SK-N-SH (cell line): Measurements from ENCODE around the gene TMEM255B. TPM values are rescaled to one million over a fixed set of nuclear protein-coding genes. Genes with fewer than 3 reads are reported as not detected.

Experiments
- CTCF ChIA-PET: fragments of 300-600, 350-600 bp; formaldehyde crosslinking; extraction: SDS; loops from one replicate; lab custom pipeline; 2021; lab: Yijun Ruan, JAX
- POLR2A ChIA-PET: fragments of 350-600 bp; sonication (Branson Sonifier 250); formaldehyde crosslinking; extraction: SDS; loops from one replicate; lab custom pipeline; 2020; ENCODE audit warnings: antibody characterized with exemption, inconsistent platforms; lab: Yijun Ruan, JAX
- DNase-seq: peaks from one replicate; pipeline ENCODE4 v3.0.0; 2012
- H2AFZ ChIP-seq: fragments of 200-600 bp; sonication (generic); 2 replicates; pipeline ENCODE4 v1.8.1; 2016; ENCODE audit warnings: antibody characterized with exemption, mild to moderate bottlenecking, low read depth
- H3F3A ChIP-seq: fragments of 200-600 bp; sonication (generic); replicated peaks from 2 replicates; pipeline ENCODE3; 2016; ENCODE audit warnings: antibody characterized with exemption, mild to moderate bottlenecking; ENCODE audit not compliant: insufficient read depth
- H3K27ac ChIP-seq, 2 experiments: fragments of 200-500 bp in 1 of 2; fragments of 200-600 bp in 1 of 2; sonication (Bioruptor generic) in 1 of 2; sonication (generic), shearing (Covaris generic) in 1 of 2; 2 replicates each; pipeline versions ENCODE4 v1.5.1 to v1.6.1; 2014 to 2016; ENCODE audit warnings: low read depth in 2 of 2, inconsistent platforms in 1 of 2, low read length in 1 of 2, mild to moderate bottlenecking in 1 of 2, mixed read lengths in 1 of 2
- H3K27me3 ChIP-seq: fragments of 200-600 bp; sonication (generic), shearing (Covaris generic); 2 replicates; pipeline ENCODE4 v1.6.1; 2016; ENCODE audit warnings: mixed run types; ENCODE audit not compliant: insufficient read depth
- H3K36me3 ChIP-seq, 2 experiments: fragments of 200-500 bp in 1 of 2; fragments of 200-600 bp in 1 of 2; sonication (Bioruptor generic) in 1 of 2; sonication (generic) in 1 of 2; replicated peaks in 1 of 2; 2 replicates each; pipeline versions ENCODE3 to v1.5.1; 2014 to 2016; ENCODE audit warnings: low read length in 1 of 2, mild to moderate bottlenecking in 1 of 2; ENCODE audit not compliant: insufficient read depth in 2 of 2, control insufficient read depth in 1 of 2
- H3K4me1 ChIP-seq, 2 experiments: fragments of 200-500 bp in 1 of 2; fragments of 200-600 bp in 1 of 2; sonication (Bioruptor generic) in 1 of 2; sonication (generic), shearing (Covaris generic) in 1 of 2; 2 replicates each; pipeline versions ENCODE4 v1.5.1 to v1.6.1; 2014 to 2016; ENCODE audit warnings: low read depth in 1 of 2, low read length in 1 of 2, mixed run types in 1 of 2; ENCODE audit not compliant: insufficient read depth in 2 of 2, control insufficient read depth in 1 of 2
- H3K4me2 ChIP-seq: fragments of 200-600 bp; sonication (generic), shearing (Covaris generic); 2 replicates; pipeline ENCODE4 v1.6.1; 2017; ENCODE audit warnings: mixed run types
- H3K4me3 ChIP-seq, 2 experiments: fragments of 200-500 bp in 1 of 2; fragments of 200-600 bp in 1 of 2; sonication (Bioruptor generic) in 1 of 2; sonication (generic), shearing (Covaris generic) in 1 of 2; 2 replicates each; pipeline versions ENCODE4 v1.5.1 to v1.8.1; 2014 to 2016; ENCODE audit warnings: low read depth in 2 of 2, inconsistent platforms in 1 of 2, low read length in 1 of 2, mild to moderate bottlenecking in 1 of 2, mixed read lengths in 1 of 2, moderate library complexity in 1 of 2
- H3K79me2 ChIP-seq: fragments of 200-600 bp; sonication (generic); 2 replicates; pipeline ENCODE4 v1.8.1; 2017; ENCODE audit warnings: mild to moderate bottlenecking; ENCODE audit not compliant: insufficient read depth
- H3K9ac ChIP-seq: fragments of 200-600 bp; sonication (generic); 2 replicates; pipeline ENCODE4 v1.6.1; 2017; ENCODE audit warnings: mixed run types
- H3K9me2 ChIP-seq: fragments of 200-600 bp; sonication (generic); 2 replicates; pipeline ENCODE4 v1.6.1; 2017; ENCODE audit warnings: mixed run types
- H3K9me3 ChIP-seq: fragments of 200-600 bp; sonication (generic); 2 replicates; pipeline ENCODE4 v1.6.1; 2017; ENCODE audit warnings: mixed run types, mild to moderate bottlenecking, moderate library complexity
- H4K20me1 ChIP-seq: fragments of 200-600 bp; sonication (generic); 2 replicates; pipeline ENCODE4 v1.6.1; 2017; ENCODE audit warnings: mild to moderate bottlenecking, mixed run types; ENCODE audit not compliant: insufficient read depth
- CHD2 ChIP-seq: fragments of 150-350 bp; IDR thresholded peaks from 2 replicates; pipeline ENCODE4 v1.6.1; 2018; ENCODE audit warnings: low read length; ENCODE audit not compliant: partially characterized antibody
- EP300 ChIP-seq, 2 experiments: IDR thresholded peaks; 2 replicates each; pipeline versions ENCODE4 v1.4.0 to v1.6.1; 2012; ENCODE audit warnings: borderline replicate concordance in 1 of 2, low read depth in 1 of 2, low read length in 1 of 2
- FOSL2 ChIP-seq: IDR thresholded peaks from 2 replicates; pipeline ENCODE4 v1.4.0; 2012; ENCODE audit warnings: low read depth, mild to moderate bottlenecking, moderate library complexity, borderline replicate concordance
- FOXM1 ChIP-seq: IDR thresholded peaks from 2 replicates; pipeline ENCODE4 v1.4.0; 2012; ENCODE audit warnings: low read depth, mild to moderate bottlenecking
- GABPA ChIP-seq: IDR thresholded peaks from 2 replicates; pipeline ENCODE4 v1.4.0; 2012; ENCODE audit warnings: low read depth, mild to moderate bottlenecking
- IRF3 ChIP-seq: fragments of 150-350 bp; IDR thresholded peaks from 2 replicates; pipeline ENCODE4 v1.6.1; 2016; ENCODE audit warnings: mild to moderate bottlenecking, low read depth, low read length
- NFIC ChIP-seq: IDR thresholded peaks from 2 replicates; pipeline ENCODE4 v1.4.0; 2012; ENCODE audit warnings: borderline replicate concordance
- NRF1 ChIP-seq: IDR thresholded peaks from 2 replicates; pipeline ENCODE4 v1.6.1; 2012; ENCODE audit warnings: low read depth, mild to moderate bottlenecking, low read length
- PBX3 ChIP-seq: IDR thresholded peaks from 2 replicates; pipeline ENCODE4; 2012
- RXRA ChIP-seq: IDR thresholded peaks from 2 replicates; pipeline ENCODE4 v1.4.0; 2012; ENCODE audit warnings: low read depth, mild to moderate bottlenecking, borderline replicate concordance
- SIN3A ChIP-seq: IDR thresholded peaks from 2 replicates; pipeline ENCODE4 v1.6.1; 2012; ENCODE audit warnings: low read depth, mild to moderate bottlenecking, low read length, moderate library complexity, borderline replicate concordance
- SMC3 ChIP-seq: IDR thresholded peaks from 2 replicates; pipeline ENCODE4 v1.6.1; 2012; ENCODE audit warnings: low read depth, low read length, improper control_type of control experiment
- TAF1 ChIP-seq: IDR thresholded peaks from 2 replicates; pipeline ENCODE4 v1.6.1; 2012; ENCODE audit warnings: low read depth, mild to moderate bottlenecking, low read length, moderate library complexity, borderline replicate concordance
- TCF12 ChIP-seq: IDR thresholded peaks from 2 replicates; pipeline ENCODE4 v1.4.0; 2012
- TEAD4 ChIP-seq: IDR thresholded peaks from 2 replicates; pipeline ENCODE4 v1.4.0; 2012; ENCODE audit warnings: mild to moderate bottlenecking, borderline replicate concordance; ENCODE audit not compliant: insufficient read depth
- USF2 ChIP-seq: fragments of 150-350 bp; IDR thresholded peaks from 2 replicates; pipeline ENCODE4 v1.6.1; 2017; ENCODE audit warnings: antibody characterized with exemption, low read length, low read depth, borderline replicate concordance
- YY1 ChIP-seq: IDR thresholded peaks from 2 replicates; pipeline ENCODE4 v1.4.0; 2012; ENCODE audit warnings: low read depth, mild to moderate bottlenecking
- whole genome bisulfite sequencing: methylation state at CpG from one replicate; pipeline ENCODE4 v1.1.6; 2017; ENCODE audit warnings: low lambda C conversion rate; 5-methylcytosine and 5-hydroxymethylcytosine counted together
- polyA plus RNA-seq, 3 experiments: library from polyadenylated mRNA; depleted of rRNA; stranded (reverse); fragments of >200 nt; gene quantifications; 2 replicates each; pipeline ENCODE4 v1.2.3, GENCODE V29; 2012

TMEM255B gene
- polyA plus RNA-seq, 1 of the 3 experiments (the other 2 are of a cell fraction): 14.8 TPM

GRCh38 chr13:113746143-113746525 is 12.9 kb upstream of the TMEM255B start:
- no peaks in the 10 kb centered on the region for H3K9me2 ChIP-seq
- no peak overlapping the region for H3K4me2 ChIP-seq
- no peaks in the 10 kb centered on the region for H3K79me2 ChIP-seq
- no peaks in the 10 kb centered on the region for H3K36me3 ChIP-seq
- no peak for DNase-seq
- WGBS: 88% methylated on average over 5 of the region's 5 CpGs
- H4K20me1 ChIP-seq: no peaks in the 10 kb centered on the region
- H3K27ac ChIP-seq: peak overlapping the region in 1 of 2 experiments; percentile 16; a peak in 2 of 4 replicates
- peaks cover 0 to 29% of the 10 kb centered on the region in 2 experiments; a peak in 1 of 4 replicates for H3K4me1 ChIP-seq
- ChIA-PET CTCF (no interaction called here), POLR2A (no interaction called here)
- no peak overlapping the region for H2AFZ ChIP-seq
- no peak overlapping the region for H3K4me3 ChIP-seq
- H3F3A ChIP-seq: no peaks in the 10 kb centered on the region
- no peak for TF ChIP-seq TAF1
- TF ChIP-seq PBX3: no peak
- TF ChIP-seq NRF1: no peak
- no peak for TF ChIP-seq FOXM1
- no peak for TF ChIP-seq FOSL2
- no peak for TF ChIP-seq CHD2
- no peak for TF ChIP-seq NFIC
- no peak for TF ChIP-seq TCF12
- TF ChIP-seq SIN3A: no peak
- TF ChIP-seq SMC3: no peak
- TF ChIP-seq RXRA: no peak
- TF ChIP-seq GABPA: no peak
- TF ChIP-seq USF2: no peak
- no peak for TF ChIP-seq YY1
- TF ChIP-seq EP300 (IDR thresholded peaks at IDR 0.05; ENCODE audit: borderline replicate concordance in 1 of 2, low read depth in 1 of 2, low read length in 1 of 2): no peak
- TF ChIP-seq IRF3: no peak
- TF ChIP-seq TEAD4: no peak
- H3K27me3 ChIP-seq: no peaks in the 10 kb centered on the region
- H3K9me3 ChIP-seq: no peaks in the 10 kb centered on the region
- no peak overlapping the region for H3K9ac ChIP-seq
